Calu3 (cell line): Measurements from ENCODE around the gene APOO. TPM values are rescaled to one million over a fixed set of nuclear protein-coding genes. Genes with fewer than 3 reads are reported as not detected.

Experiments used
- BruUV-seq: library from RNA; stranded (reverse); fragments of 400-500 nt; replicated peaks from 2 replicates; lab custom pipeline; 2021; lab: Mats Ljungman, UMichigan
- CTCF ChIA-PET: fragments of 300-600 bp; sonication (Branson Sonifier 250); formaldehyde crosslinking; loops from one replicate; lab custom pipeline; 2022; ENCODE audit warnings: antibody characterized with exemption; lab: Charles Lee
- DNase-seq: peaks from one replicate; pipeline ENCODE4 v3.0.0; 2022
- H3K27ac Mint-ChIP-seq: one replicate; pipeline ENCODE4 v1.8.0; 2022; ENCODE audit warnings: mixed read lengths; ENCODE audit not compliant: unreplicated experiment
- H3K27me3 Mint-ChIP-seq: one replicate; pipeline ENCODE4 v1.8.0; 2022; ENCODE audit warnings: mixed read lengths; ENCODE audit not compliant: unreplicated experiment
- H3K36me3 Mint-ChIP-seq: one replicate; pipeline ENCODE4 v1.8.0; 2022; ENCODE audit warnings: mild to moderate bottlenecking, moderate library complexity, mixed read lengths; ENCODE audit not compliant: insufficient read depth, unreplicated experiment
- H3K4me1 Mint-ChIP-seq: one replicate; pipeline ENCODE4 v1.8.0; 2022; ENCODE audit warnings: mild to moderate bottlenecking, low read depth, mixed read lengths; ENCODE audit not compliant: unreplicated experiment
- H3K4me3 Mint-ChIP-seq: one replicate; pipeline ENCODE4 v1.8.0; 2022; ENCODE audit warnings: mild to moderate bottlenecking, low read depth, moderate library complexity, mixed read lengths; ENCODE audit not compliant: unreplicated experiment
- H3K9me3 Mint-ChIP-seq: one replicate; pipeline ENCODE4 v1.8.0; 2022; ENCODE audit warnings: low read depth, mixed read lengths; ENCODE audit not compliant: unreplicated experiment
- CTCF ChIP-seq: fragments of 200-600 bp; IDR thresholded peaks from one replicate; pipeline ENCODE4 v1.8.0; 2022; ENCODE audit warnings: antibody characterized with exemption; ENCODE audit not compliant: unreplicated experiment
- intact Hi-C: fragments of 100-400 bp; cut with micrococcal nuclease; formaldehyde crosslinking; loops from one replicate; pipeline ENCODE4 v1.10.0; 2022; ENCODE audit not compliant: unreplicated experiment
- total RNA-seq: library from RNA; stranded (reverse); gene quantifications from 2 replicates; pipeline ENCODE4 v1.2.3, GENCODE V29; 2022

The APOO gene
- total RNA-seq, 1 experiment from 2014 or later: 46.8 TPM

GRCh38 chrX:23890933-23891332 is 16.8 kb downstream of the APOO start:
- Mint-ChIP-seq H3K27ac (no peak overlapping the region), H3K27me3 (no peaks in the 10 kb centered on the region), H3K4me3 (no peak overlapping the region), H3K36me3 (no peaks in the 10 kb centered on the region), H3K9me3 (no peaks in the 10 kb centered on the region), H3K4me1 (peaks cover 12% of the 10 kb centered on the region)
- DNase-seq: no peak
- no peak for TF ChIP-seq CTCF
- CTCF ChIA-PET: no interaction called here
- intact Hi-C loops: no loop called here
- no TSS peak for BruUV-seq

GRCh38 chrX:23888887-23889501 is 18.7 kb downstream of the APOO start:
- no peaks in the 10 kb centered on the region for H3K9me3 Mint-ChIP-seq
- CTCF ChIA-PET: interaction anchor here (0.7 to 1.0 kb wide), 2 partner anchors 92 to 106 kb away, joined by 4 to 5 read pairs; partner anchors contain the start of gene SAT1
- BruUV-seq: no TSS peak
- intact Hi-C loops: no loop called here
- H3K4me1 Mint-ChIP-seq: peaks cover 28% of the 10 kb centered on the region
- no peak for DNase-seq
- H3K36me3 Mint-ChIP-seq: peaks cover 4% of the 10 kb centered on the region
- H3K27me3 Mint-ChIP-seq: no peaks in the 10 kb centered on the region
- H3K4me3 Mint-ChIP-seq: no peak overlapping the region
- no peak overlapping the region for H3K27ac Mint-ChIP-seq
- TF ChIP-seq CTCF: no peak

- DNase-seq: no peak
- intact Hi-C loops: no loop called here
- H3K27me3 Mint-ChIP-seq: no peaks in the 10 kb centered on the region
- no peak overlapping the region for H3K27ac Mint-ChIP-seq
- peaks cover 35% of the 10 kb centered on the region for H3K4me1 Mint-ChIP-seq
- BruUV-seq: no TSS peak
- H3K9me3 Mint-ChIP-seq: no peaks in the 10 kb centered on the region
- H3K4me3 Mint-ChIP-seq: no peak overlapping the region
- H3K36me3 Mint-ChIP-seq: peaks cover 9% of the 10 kb centered on the region
- CTCF ChIA-PET: no interaction called here
- no peak for TF ChIP-seq CTCF
Measured at GRCh38 chrX:23887918-23888317, 19.8 kb downstream of the APOO start.

- no peak overlapping the region for H3K27ac Mint-ChIP-seq
- H3K36me3 Mint-ChIP-seq: peaks cover 9% of the 10 kb centered on the region
- no peak overlapping the region for H3K4me3 Mint-ChIP-seq
- H3K9me3 Mint-ChIP-seq: no peaks in the 10 kb centered on the region
- intact Hi-C loops: no loop called here
- peaks cover 35% of the 10 kb centered on the region for H3K4me1 Mint-ChIP-seq
- no peaks in the 10 kb centered on the region for H3K27me3 Mint-ChIP-seq
- DNase-seq: no peak
- TF ChIP-seq CTCF: no peak
- no TSS peak for BruUV-seq
- CTCF ChIA-PET: no interaction called here
Measured at GRCh38 chrX:23887451-23887850, 20.3 kb downstream of the APOO start.
